SU-DHL-6 (cell line): ENCODE measurements around the gene SWT1.

Experiments
- CTCF ChIP-seq: fragments of 200-600 bp; sonication (generic); IDR thresholded peaks from one replicate; pipeline ENCODE4 v1.5.1; 2017; ENCODE audit warnings: antibody characterized with exemption, mild to moderate bottlenecking, low read length, moderate library complexity; ENCODE audit not compliant: insufficient read depth, poor library complexity, severe bottlenecking
- EZH2phosphoT487 ChIP-seq: fragments of 200-600 bp; sonication (generic), shearing (Covaris generic); conservative IDR thresholded peaks from 2 replicates; pipeline ENCODE4 v1.6.1; 2018; ENCODE audit warnings: mild to moderate bottlenecking, antibody characterized with exemption, low read length, moderate library complexity, mixed read lengths

- TF ChIP-seq CTCF (no peak), EZH2phosphoT487 (no peak)
Measured at GRCh38 chr1:185314411-185314810, 157.4 kb downstream of the SWT1 start.
